Thoracic aorta (tissue), 2 donors: ENCODE measurements around the gene REEP5. TPM values are rescaled to one million over a fixed set of nuclear protein-coding genes. Genes with fewer than 3 reads are reported as not detected.
"Not testable (repeated sequence)": the region's sequence is repeated elsewhere in the genome, so short reads cannot be mapped to it uniquely, and the experiment has no call there.

Experiments
- ATAC-seq: fragments of 150-250 bp; one replicate; pipeline ENCODE4 v1.8.0; 2017; ENCODE audit warnings: low read depth; ENCODE audit not compliant: insufficient number of reproducible peaks, low FRiP score
- DNase-seq: peaks from one replicate; pipeline ENCODE4 v3.0.0-alpha.2; 2020; ENCODE audit warnings: low spot score
- H3K27ac ChIP-seq, 2 donors: fragments of 200-600 bp; sonication (generic); 1 replicate in 1 of 2; 2 replicates in 1 of 2; pipeline ENCODE4 v1.5.1; 2016; ENCODE audit warnings: mild to moderate bottlenecking in 2 of 2, moderate library complexity in 2 of 2
- H3K27me3 ChIP-seq: fragments of 200-600 bp; sonication (generic); replicated peaks from 2 replicates; pipeline ENCODE4 v1.6.0; 2016; ENCODE audit warnings: mild to moderate bottlenecking; ENCODE audit not compliant: insufficient read depth
- H3K36me3 ChIP-seq: fragments of 200-600 bp; sonication (generic); one replicate; pipeline ENCODE4 v1.5.1; 2016
- H3K4me1 ChIP-seq, 2 donors: fragments of 200-600 bp; sonication (generic); 1 replicate in 1 of 2; 2 replicates in 1 of 2; pipeline versions ENCODE4 v1.5.1 to v1.6.0; 2016; ENCODE audit warnings: low read depth in 2 of 2, mild to moderate bottlenecking in 1 of 2; ENCODE audit not compliant: control insufficient read depth in 1 of 2
- H3K4me3 ChIP-seq: fragments of 200-600 bp; sonication (generic); 2 replicates; pipeline ENCODE4 v1.5.1; 2016; ENCODE audit warnings: mild to moderate bottlenecking
- H3K9me3 ChIP-seq: fragments of 200-600 bp; sonication (generic); 2 replicates; pipeline ENCODE4 v1.5.1; 2016
- CTCF ChIP-seq: fragments of 200-600 bp; sonication (generic); IDR thresholded peaks from one replicate; pipeline ENCODE4 v1.5.1; 2019; ENCODE audit warnings: antibody characterized with exemption
- total RNA-seq, 2 donors: library from RNA; depleted of rRNA; stranded (reverse); fragments of >200 nt; gene quantifications; one replicate each; pipeline versions ENCODE4 v1.1.0 to v1.2.3, GENCODE V29; 2016

Gene REEP5
- total RNA-seq, 2 donors from 2014 or later = 80.4 to 110 TPM

- DNase-seq (peak; percentile 80), ATAC-seq (peak; percentile 95)
- Histone ChIP-seq H3K4me3 (peak within 1 kb of the TSS; percentile 88), H3K27ac (peak within 1 kb of the TSS; percentile 71 to 77), H3K9me3 (no peaks in the 10 kb centered on the region), H3K36me3 (peaks cover 7% of the 10 kb centered on the region), H3K4me1 (peaks cover 16 to 26% of the 10 kb centered on the region in 2 donors), H3K27me3 (no peaks in the 10 kb centered on the region)
- no peak for TF ChIP-seq CTCF
These were observed 60.9 kb downstream of the REEP5 start, which contains the start of gene SRP19 for GRCh38 chr5:112860929-112861637. Gene SRP19 (plus strand): TSS chr5:112861287. CDS start chr5:112861377, 90 bp downstream.

- ATAC-seq, H3K27me3 ChIP-seq, H3K9me3 ChIP-seq, H3K36me3 ChIP-seq, DNase-seq: not testable (repeated sequence)
- H3K4me1 ChIP-seq = peaks cover 16 to 26% of the 10 kb centered on the region in 2 donors
- peak overlapping the region; percentile 88 for H3K4me3 ChIP-seq
- H3K27ac ChIP-seq = peak overlapping the region; percentile 69 to 71
These were observed 61.5 kb downstream of the REEP5 start for GRCh38 chr5:112860571-112860928.

GRCh38 chr5:112857866-112858265 is 64.2 kb downstream of the REEP5 start:
- Histone ChIP-seq H3K27me3 (no peaks in the 10 kb centered on the region), H3K36me3 (no peaks in the 10 kb centered on the region), H3K9me3 (no peaks in the 10 kb centered on the region), H3K4me3 (no peak overlapping the region), H3K27ac (no peak overlapping the region), H3K4me1 (peaks cover 7 to 14% of the 10 kb centered on the region in 2 donors)
- no peak for ATAC-seq
- no peak for TF ChIP-seq CTCF
- DNase-seq = no peak

GRCh38 chr5:112854651-112855050 is 67.4 kb downstream of the REEP5 start:
- no peak overlapping the region for H3K27ac ChIP-seq
- H3K9me3 ChIP-seq = no peaks in the 10 kb centered on the region
- no peaks in the 10 kb centered on the region for H3K36me3 ChIP-seq
- no peaks in the 10 kb centered on the region for H3K27me3 ChIP-seq
- DNase-seq (no peak), ATAC-seq (no peak)
- no peaks in the 10 kb centered on the region for H3K4me1 ChIP-seq
- TF ChIP-seq CTCF = no peak
- H3K4me3 ChIP-seq = no peak overlapping the region

GRCh38 chr5:112849912-112850311 is 72.1 kb downstream of the REEP5 start:
- ATAC-seq (no peak), DNase-seq (no peak)
- Histone ChIP-seq H3K4me1 (no peaks in the 10 kb centered on the region), H3K9me3 (no peaks in the 10 kb centered on the region), H3K36me3 (no peaks in the 10 kb centered on the region), H3K27ac (no peak overlapping the region), H3K27me3 (no peaks in the 10 kb centered on the region), H3K4me3 (no peak overlapping the region)
- no peak for TF ChIP-seq CTCF
